Stimulated activated CD8-positive, alpha-beta memory T cell treated with anti-CD3 and anti-CD28 coated beads, Interleukin-7, amount 100 ng/mL, for 48 hours (primary cell): ENCODE data around the gene XPC.

Experiments
- DNase-seq, 2 donors: peaks; one replicate each; pipeline ENCODE4 v3.0.0-alpha.2; 2020; ENCODE audit warnings: low read depth in 1 of 2; ENCODE audit errors: extremely low read depth in 1 of 2

Gene XPC

GRCh38 chr3:14137004-14137403 is 41.4 kb downstream of the XPC start:
- DNase-seq: no peak

GRCh38 chr3:14135581-14135980 is 42.8 kb downstream of the XPC start:
- no peak for DNase-seq

GRCh38 chr3:14134291-14134690 is 44.1 kb downstream of the XPC start:
- no peak for DNase-seq

GRCh38 chr3:14133876-14134275 is 44.5 kb downstream of the XPC start:
- DNase-seq: no peak

GRCh38 chr3:14133188-14133800 is 45.1 kb downstream of the XPC start:
- DNase-seq: no peak

GRCh38 chr3:14132689-14133088 is 45.7 kb downstream of the XPC start:
- DNase-seq: no peak

GRCh38 chr3:14132120-14132519 is 46.3 kb downstream of the XPC start:
- no peak for DNase-seq

GRCh38 chr3:14131134-14131533 is 47.3 kb downstream of the XPC start:
- DNase-seq: no peak

- DNase-seq: no peak
Measured at GRCh38 chr3:14130707-14131106, 47.7 kb downstream of the XPC start.

- no peak for DNase-seq
Measured at GRCh38 chr3:14130230-14130629, 48.2 kb downstream of the XPC start.

- DNase-seq: no peak
Measured at GRCh38 chr3:14129296-14129695, 49.1 kb downstream of the XPC start.

- DNase-seq: no peak
Measured at GRCh38 chr3:14128724-14129123, 49.7 kb downstream of the XPC start.

GRCh38 chr3:14127516-14128161 is 50.8 kb downstream of the XPC start:
- no peak for DNase-seq

GRCh38 chr3:14126887-14127505 is 51.4 kb downstream of the XPC start:
- DNase-seq: no peak

GRCh38 chr3:14126017-14126886 is 52.1 kb downstream of the XPC start:
- DNase-seq: no peak

- DNase-seq: peak in 1 of 2 donors; percentile 65
Measured at GRCh38 chr3:14125193-14126016, 53.0 kb downstream of the XPC start.

- peak; percentile 92 to 99 for DNase-seq
Measured at GRCh38 chr3:14124615-14125192, 53.7 kb downstream of the XPC start, which contains the start of the genes CHCHD4 and TMEM43. TSS of gene CHCHD4 (minus strand) at chr3:14124870. CDS start at chr3:14124676, 194 bp downstream. TSS of gene TMEM43 (plus strand) at chr3:14125052. CDS start at chr3:14125194, 142 bp downstream.

- peak; percentile 35 to 60 for DNase-seq
Measured at GRCh38 chr3:14124223-14124614, 54.2 kb downstream of the XPC start.

GRCh38 chr3:14123308-14124222 is 54.8 kb downstream of the XPC start:
- DNase-seq: no peak
